Measurements from ENCODE around the gene ZNF722.
"Not testable (repeated sequence)": the region's sequence is repeated elsewhere in the genome, so short reads cannot be mapped to it uniquely, and the experiment has no call there.

The ZNF722 gene

DNA sequence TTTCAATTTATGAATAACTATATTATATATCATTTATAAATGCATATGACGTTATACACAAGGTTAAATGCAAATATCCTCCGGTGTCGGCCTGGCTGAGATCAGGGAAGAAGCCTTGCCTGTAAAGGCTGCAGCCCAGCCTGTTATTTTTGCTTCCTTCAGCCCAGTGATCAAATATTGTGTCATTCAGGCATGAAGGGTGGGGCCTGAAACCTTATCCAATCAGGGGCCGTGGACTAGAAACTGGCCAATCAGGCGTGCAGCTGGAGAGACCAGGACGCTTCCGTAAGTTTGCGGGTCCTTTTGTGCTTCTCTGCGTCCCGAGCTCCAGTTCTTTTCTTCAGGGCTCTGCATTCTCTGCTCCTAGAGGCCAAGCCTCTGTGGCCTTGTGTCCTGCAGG lies at the start of gene ZNF722:
Gene ZNF722, plus strand, starts transcription at position 301 of the 400 bp plus-strand sequence. CDS start 113 bp downstream, outside the sequence.
- H3K36me3 ChIP-seq (replicated peaks; ENCODE audit: low read depth, low read length): no peaks in the 10 kb centered on the region
- no peak within 1 kb of the TSS for H3K9ac ChIP-seq (ENCODE audit: low read length)
- H3K27me3 ChIP-seq (ENCODE audit: low read depth, low read length): no peaks in the 10 kb centered on the region
- no peaks in the 10 kb centered on the region for H3K79me2 ChIP-seq (ENCODE audit: low read length)
- no peak within 1 kb of the TSS for H3K4me2 ChIP-seq (ENCODE audit: low read length)
- no peaks in the 10 kb centered on the region for H3K9me3 ChIP-seq (ENCODE audit: insufficient read depth, low read length)
- H3K4me1 ChIP-seq (ENCODE audit: low read length): no peaks in the 10 kb centered on the region
- H4K20me1 ChIP-seq (ENCODE audit: insufficient read depth, low read length): no peaks in the 10 kb centered on the region
- H2AFZ ChIP-seq (ENCODE audit: low read depth, low read length): no peak within 1 kb of the TSS
- H3K4me3 ChIP-seq (ENCODE audit: low read length): no peak within 1 kb of the TSS
- H3K27ac ChIP-seq (ENCODE audit: low read length): no peak within 1 kb of the TSS
- TF ChIP-seq, protein P1, sequence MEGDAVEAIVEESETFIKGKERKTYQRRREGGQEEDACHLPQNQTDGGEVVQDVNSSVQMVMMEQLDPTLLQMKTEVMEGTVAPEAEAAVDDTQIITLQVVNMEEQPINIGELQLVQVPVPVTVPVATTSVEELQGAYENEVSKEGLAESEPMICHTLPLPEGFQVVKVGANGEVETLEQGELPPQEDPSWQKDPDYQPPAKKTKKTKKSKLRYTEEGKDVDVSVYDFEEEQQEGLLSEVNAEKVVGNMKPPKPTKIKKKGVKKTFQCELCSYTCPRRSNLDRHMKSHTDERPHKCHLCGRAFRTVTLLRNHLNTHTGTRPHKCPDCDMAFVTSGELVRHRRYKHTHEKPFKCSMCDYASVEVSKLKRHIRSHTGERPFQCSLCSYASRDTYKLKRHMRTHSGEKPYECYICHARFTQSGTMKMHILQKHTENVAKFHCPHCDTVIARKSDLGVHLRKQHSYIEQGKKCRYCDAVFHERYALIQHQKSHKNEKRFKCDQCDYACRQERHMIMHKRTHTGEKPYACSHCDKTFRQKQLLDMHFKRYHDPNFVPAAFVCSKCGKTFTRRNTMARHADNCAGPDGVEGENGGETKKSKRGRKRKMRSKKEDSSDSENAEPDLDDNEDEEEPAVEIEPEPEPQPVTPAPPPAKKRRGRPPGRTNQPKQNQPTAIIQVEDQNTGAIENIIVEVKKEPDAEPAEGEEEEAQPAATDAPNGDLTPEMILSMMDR (IDR thresholded peaks at IDR 0.05; ENCODE audit: low read depth, low read length): no peak
- no peak for TF ChIP-seq EZH2phosphoT487 (IDR thresholded peaks at IDR 0.05; ENCODE audit: low read depth)

DNA sequence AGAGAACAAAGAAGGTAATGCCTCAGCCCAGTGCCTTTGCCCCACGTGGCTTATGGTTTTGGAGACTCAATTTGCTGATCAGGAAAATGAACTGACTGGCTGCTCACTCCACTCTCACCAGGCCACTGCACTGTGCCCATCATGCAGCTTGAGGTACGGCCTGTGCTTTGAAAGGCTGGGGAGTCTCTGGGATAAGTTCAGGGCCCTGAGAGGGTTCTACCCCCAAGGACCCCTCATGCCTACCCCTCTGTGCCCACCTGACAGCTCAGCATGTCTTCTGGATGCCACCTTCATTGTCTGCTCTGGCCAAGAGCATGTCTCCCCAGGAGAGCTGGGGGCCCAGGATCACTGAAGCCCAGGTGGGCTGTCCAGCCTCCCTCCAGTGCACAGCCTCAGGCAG lies 45.5 kb upstream of the ZNF722 start:
- Histone ChIP-seq H3K79me2 (ENCODE audit: low read length) (no peaks in the 10 kb centered on the region), H2AFZ (ENCODE audit: low read depth, low read length) (no peak overlapping the region), H3K27ac (ENCODE audit: low read length) (no peak overlapping the region), H3K4me3 (ENCODE audit: low read length) (no peak overlapping the region), H3K9ac (ENCODE audit: low read length) (no peak overlapping the region), H3K4me2 (ENCODE audit: low read length) (no peak overlapping the region), H3K27me3 (ENCODE audit: low read depth, low read length) (no peaks in the 10 kb centered on the region), H4K20me1 (ENCODE audit: insufficient read depth, low read length) (no peaks in the 10 kb centered on the region), H3K4me1 (ENCODE audit: low read length) (no peaks in the 10 kb centered on the region), H3K9me3 (ENCODE audit: insufficient read depth, low read length) (no peaks in the 10 kb centered on the region), H3K36me3 (replicated peaks; ENCODE audit: low read depth, low read length) (no peaks in the 10 kb centered on the region)
- TF ChIP-seq, protein P1 (IDR thresholded peaks at IDR 0.05; ENCODE audit: low read depth, low read length): no peak
- no peak for TF ChIP-seq EZH2phosphoT487 (IDR thresholded peaks at IDR 0.05; ENCODE audit: low read depth)

DNA sequence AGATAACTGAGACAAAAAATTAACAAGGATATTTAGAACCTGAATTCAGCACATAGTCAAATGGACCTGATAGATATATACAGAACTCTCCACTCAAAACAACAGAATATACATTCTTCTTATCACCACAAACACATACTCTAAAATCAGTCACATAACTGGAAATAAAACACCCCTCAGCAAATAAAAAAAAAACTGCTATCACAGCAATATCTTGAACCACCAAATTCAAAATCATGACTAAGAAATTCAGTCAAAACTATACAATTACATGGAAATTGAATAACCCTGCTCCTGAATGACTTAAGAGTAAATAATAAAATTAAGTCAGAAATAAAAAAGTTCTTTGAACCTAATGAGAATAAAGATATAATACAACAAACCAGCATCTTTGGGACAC lies 30.0 kb upstream of the ZNF722 start:
- H2AFZ ChIP-seq (ENCODE audit: low read depth, low read length): no peak overlapping the region
- H3K9me3 ChIP-seq (ENCODE audit: insufficient read depth, low read length): 0 out of 2 replicates have a peak, but pooled peaks cover 4% of the 10 kb centered on the region
- no peaks in the 10 kb centered on the region for H3K4me1 ChIP-seq (ENCODE audit: low read length)
- no peaks in the 10 kb centered on the region for H4K20me1 ChIP-seq (ENCODE audit: insufficient read depth, low read length)
- no peaks in the 10 kb centered on the region for H3K36me3 ChIP-seq (replicated peaks; ENCODE audit: low read depth, low read length)
- H3K4me2 ChIP-seq (ENCODE audit: low read length): no peak overlapping the region
- H3K27me3 ChIP-seq (ENCODE audit: low read depth, low read length): no peaks in the 10 kb centered on the region
- H3K9ac ChIP-seq (ENCODE audit: low read length): no peak overlapping the region
- H3K27ac ChIP-seq (ENCODE audit: low read length): no peak overlapping the region
- no peaks in the 10 kb centered on the region for H3K79me2 ChIP-seq (ENCODE audit: low read length)
- TF ChIP-seq, protein P1 (IDR thresholded peaks at IDR 0.05; ENCODE audit: low read depth, low read length): no peak
- no peak for TF ChIP-seq EZH2phosphoT487 (IDR thresholded peaks at IDR 0.05; ENCODE audit: low read depth)
- no peak overlapping the region for H3K4me3 ChIP-seq (ENCODE audit: low read length)

DNA sequence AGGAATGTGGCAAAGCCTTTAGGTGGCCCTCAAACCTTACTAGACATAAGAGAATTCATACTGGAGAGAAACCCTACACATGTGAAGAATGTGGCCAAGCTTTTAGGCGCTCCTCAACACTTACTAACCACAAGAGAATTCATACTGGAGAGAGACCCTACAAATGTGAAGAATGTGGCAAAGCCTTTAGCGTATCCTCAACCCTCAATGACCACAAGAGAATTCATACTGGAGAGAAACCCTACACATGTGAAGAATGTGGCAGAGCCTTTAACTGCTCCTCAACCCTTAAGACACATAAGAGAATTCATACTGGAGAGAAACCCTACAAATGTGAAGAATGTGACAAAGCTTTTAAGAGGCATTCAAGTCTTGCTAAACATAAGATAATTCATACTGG lies 16.8 kb downstream of the ZNF722 start:
- not testable (repeated sequence) for H4K20me1 ChIP-seq (ENCODE audit: insufficient read depth, low read length); H3K4me3 ChIP-seq (ENCODE audit: low read length); H3K9me3 ChIP-seq (ENCODE audit: insufficient read depth, low read length); H3K27me3 ChIP-seq (ENCODE audit: low read depth, low read length); H3K79me2 ChIP-seq (ENCODE audit: low read length); H3K27ac ChIP-seq (ENCODE audit: low read length); H2AFZ ChIP-seq (ENCODE audit: low read depth, low read length); H3K4me2 ChIP-seq (ENCODE audit: low read length); H3K9ac ChIP-seq (ENCODE audit: low read length); H3K4me1 ChIP-seq (ENCODE audit: low read length); H3K36me3 ChIP-seq (replicated peaks; ENCODE audit: low read depth, low read length)

DNA sequence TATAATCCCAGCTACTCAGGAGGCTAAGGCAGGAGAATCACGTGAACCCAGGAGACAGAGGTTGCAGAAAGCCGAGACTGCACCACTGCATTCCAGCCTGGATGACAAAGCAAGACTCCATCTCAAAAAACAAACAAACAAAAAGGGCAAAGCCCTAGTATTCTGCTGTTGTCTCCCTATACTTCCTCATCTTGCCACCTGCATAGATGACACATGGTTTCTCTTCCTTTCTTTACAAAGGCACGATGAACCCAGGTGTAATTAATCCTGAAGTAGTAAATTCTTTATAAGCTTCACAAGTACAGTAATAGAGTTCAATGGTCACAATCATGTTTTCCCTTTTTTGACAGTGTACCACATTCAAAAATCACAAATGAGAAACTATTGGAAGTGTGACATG lies 36.7 kb downstream of the ZNF722 start:
- Histone ChIP-seq H4K20me1 (ENCODE audit: insufficient read depth, low read length) (no peaks in the 10 kb centered on the region), H3K27ac (ENCODE audit: low read length) (no peak overlapping the region), H3K4me1 (ENCODE audit: low read length) (no peaks in the 10 kb centered on the region), H3K9me3 (ENCODE audit: insufficient read depth, low read length) (no peaks in the 10 kb centered on the region), H3K36me3 (replicated peaks; ENCODE audit: low read depth, low read length) (no peaks in the 10 kb centered on the region), H3K9ac (ENCODE audit: low read length) (no peak overlapping the region), H3K4me3 (ENCODE audit: low read length) (no peak overlapping the region), H2AFZ (ENCODE audit: low read depth, low read length) (no peak overlapping the region), H3K27me3 (ENCODE audit: low read depth, low read length) (no peaks in the 10 kb centered on the region), H3K79me2 (ENCODE audit: low read length) (no peaks in the 10 kb centered on the region), H3K4me2 (ENCODE audit: low read length) (no peak overlapping the region)
- no peak for TF ChIP-seq EZH2phosphoT487 (IDR thresholded peaks at IDR 0.05; ENCODE audit: low read depth)
- TF ChIP-seq, protein P1 (IDR thresholded peaks at IDR 0.05; ENCODE audit: low read depth, low read length): no peak
